ENCODE measurements around the gene PRKD3.

- TF ChIP-seq, protein P1, sequence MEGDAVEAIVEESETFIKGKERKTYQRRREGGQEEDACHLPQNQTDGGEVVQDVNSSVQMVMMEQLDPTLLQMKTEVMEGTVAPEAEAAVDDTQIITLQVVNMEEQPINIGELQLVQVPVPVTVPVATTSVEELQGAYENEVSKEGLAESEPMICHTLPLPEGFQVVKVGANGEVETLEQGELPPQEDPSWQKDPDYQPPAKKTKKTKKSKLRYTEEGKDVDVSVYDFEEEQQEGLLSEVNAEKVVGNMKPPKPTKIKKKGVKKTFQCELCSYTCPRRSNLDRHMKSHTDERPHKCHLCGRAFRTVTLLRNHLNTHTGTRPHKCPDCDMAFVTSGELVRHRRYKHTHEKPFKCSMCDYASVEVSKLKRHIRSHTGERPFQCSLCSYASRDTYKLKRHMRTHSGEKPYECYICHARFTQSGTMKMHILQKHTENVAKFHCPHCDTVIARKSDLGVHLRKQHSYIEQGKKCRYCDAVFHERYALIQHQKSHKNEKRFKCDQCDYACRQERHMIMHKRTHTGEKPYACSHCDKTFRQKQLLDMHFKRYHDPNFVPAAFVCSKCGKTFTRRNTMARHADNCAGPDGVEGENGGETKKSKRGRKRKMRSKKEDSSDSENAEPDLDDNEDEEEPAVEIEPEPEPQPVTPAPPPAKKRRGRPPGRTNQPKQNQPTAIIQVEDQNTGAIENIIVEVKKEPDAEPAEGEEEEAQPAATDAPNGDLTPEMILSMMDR (IDR thresholded peaks at IDR 0.05) = no peak
- TF ChIP-seq POLR2A (IDR thresholded peaks at IDR 0.05) (no peak), POLR2AphosphoS5 (IDR thresholded peaks at IDR 0.05) (no peak)
Measured at GRCh38 chr2:37301408-37301807, 23.2 kb downstream of the PRKD3 start.

Data from gastroesophageal sphincter (tissue), 3 donors.